ENCODE data around the gene CEMIP2. TPM values are rescaled to one million over a fixed set of nuclear protein-coding genes. Genes with fewer than 3 reads are reported as not detected.

CEMIP2 gene
- total RNA-seq, 5 donors from 2014 or later (not counting 1 experiment from before 2014, with no cell fraction given), result 82.1 to 285 (median 90.8) TPM

- no CpG with 5 or more reads among the region's 1 CpG for WGBS (ENCODE audit: insufficient coverage)
- ATAC-seq (replicated peaks in 1 of 4) (no peak), DNase-seq (no peak)
- no peaks in the 10 kb centered on the region for H3K36me3 Mint-ChIP-seq
- no peaks in the 10 kb centered on the region for H3K9me3 Mint-ChIP-seq
- H3K27me3 Mint-ChIP-seq, result peaks cover 0 to 2% of the 10 kb centered on the region in 2 donors
- H3K4me1 ChIP-seq (ENCODE audit: control insufficient read depth in 1 of 2, extremely low read depth in 1 of 2, insufficient read depth in 2 of 2, low read length in 2 of 2), result peaks cover 7 to 16% of the 10 kb centered on the region in 2 experiments
- no peak overlapping the region for H3K27ac ChIP-seq (ENCODE audit: low read length)
- H3K9me3 ChIP-seq, result no peaks in the 10 kb centered on the region
- ChIA-PET CTCF (interaction anchor here (0.6 to 2.3 kb wide), 6 partner anchors 13 to 1731 kb away, joined by 3 to 7 read pairs (median 3); no protein-coding TSS in a partner anchor), POLR2A (interaction anchor here (0.6 to 1.3 kb wide), 5 partner anchors 39 to 1506 kb away, joined by 3 to 13 read pairs (median 8); no protein-coding TSS in a partner anchor)
- H3K4me3 Mint-ChIP-seq, result no peak overlapping the region
- H3K27ac Mint-ChIP-seq, result no peak overlapping the region
- H3K4me1 Mint-ChIP-seq, result peaks cover 22 to 31% (median 23%) of the 10 kb centered on the region in 3 donors
- H3K27me3 ChIP-seq (replicated peaks in 1 of 2; ENCODE audit: control insufficient read depth in 2 of 2, extremely low read depth in 1 of 2, insufficient read depth in 2 of 2, low read length in 1 of 2), result no peaks in the 10 kb centered on the region
- no peak overlapping the region for H3K4me3 ChIP-seq (ENCODE audit: control insufficient read depth in 1 of 2, extremely low read depth in 1 of 2, low read length in 1 of 2)
- H3K36me3 ChIP-seq (ENCODE audit: control insufficient read depth in 2 of 2, extremely low read depth in 1 of 2, insufficient read depth in 1 of 2, low read length in 1 of 2), result no peaks in the 10 kb centered on the region
These were observed 122.2 kb downstream of the CEMIP2 start for GRCh38 chr9:71646131-71646530.

- Histone ChIP-seq H3K9me3 (no peaks in the 10 kb centered on the region), H3K4me3 (ENCODE audit: control insufficient read depth in 1 of 2, extremely low read depth in 1 of 2, low read length in 1 of 2) (no peak overlapping the region), H3K27me3 (replicated peaks in 1 of 2; ENCODE audit: control insufficient read depth in 2 of 2, extremely low read depth in 1 of 2, insufficient read depth in 2 of 2, low read length in 1 of 2) (no peaks in the 10 kb centered on the region), H3K27ac (ENCODE audit: low read length) (no peak overlapping the region), H3K4me1 (ENCODE audit: control insufficient read depth in 1 of 2, extremely low read depth in 1 of 2, insufficient read depth in 2 of 2, low read length in 2 of 2) (peaks cover 7 to 19% of the 10 kb centered on the region in 2 experiments), H3K36me3 (ENCODE audit: control insufficient read depth in 2 of 2, extremely low read depth in 1 of 2, insufficient read depth in 1 of 2, low read length in 1 of 2) (no peaks in the 10 kb centered on the region)
- no peaks in the 10 kb centered on the region for H3K36me3 Mint-ChIP-seq
- H3K27ac Mint-ChIP-seq, result no peak overlapping the region
- no peaks in the 10 kb centered on the region for H3K27me3 Mint-ChIP-seq
- no peaks in the 10 kb centered on the region for H3K9me3 Mint-ChIP-seq
- CTCF ChIA-PET, result no interaction called here
- no peak overlapping the region for H3K4me3 Mint-ChIP-seq
- DNase-seq (no peak), ATAC-seq (replicated peaks in 1 of 4) (no peak)
- peaks cover 22 to 33% (median 28%) of the 10 kb centered on the region in 3 donors for H3K4me1 Mint-ChIP-seq
- WGBS (ENCODE audit: insufficient coverage), result no CpG with 5 or more reads among the region's 1 CpG
- POLR2A ChIA-PET, result interaction anchor here in 1 of 2 donors (0.6 kb wide), 1 partner anchor 373 kb away, joined by 5 read pairs; no protein-coding TSS in a partner anchor
These were observed 123.4 kb downstream of the CEMIP2 start for GRCh38 chr9:71644819-71645362.

GRCh38 chr9:71643330-71643729 lies 125.0 kb downstream of the CEMIP2 start:
- H3K27ac ChIP-seq (ENCODE audit: low read length), result no peak overlapping the region
- no peak overlapping the region for H3K27ac Mint-ChIP-seq
- CTCF ChIA-PET, result no interaction called here
- H3K4me1 ChIP-seq (ENCODE audit: control insufficient read depth in 1 of 2, extremely low read depth in 1 of 2, insufficient read depth in 2 of 2, low read length in 2 of 2), result peaks cover 7 to 27% of the 10 kb centered on the region in 2 experiments
- no peak for DNase-seq
- H3K4me3 ChIP-seq (ENCODE audit: control insufficient read depth in 1 of 2, extremely low read depth in 1 of 2, low read length in 1 of 2), result no peak overlapping the region
- ATAC-seq (replicated peaks in 1 of 4), result no peak
- H3K9me3 Mint-ChIP-seq, result no peaks in the 10 kb centered on the region
- H3K27me3 ChIP-seq (replicated peaks in 1 of 2; ENCODE audit: control insufficient read depth in 2 of 2, extremely low read depth in 1 of 2, insufficient read depth in 2 of 2, low read length in 1 of 2), result no peaks in the 10 kb centered on the region
- H3K27me3 Mint-ChIP-seq, result no peaks in the 10 kb centered on the region
- H3K9me3 ChIP-seq, result no peaks in the 10 kb centered on the region
- no peaks in the 10 kb centered on the region for H3K36me3 Mint-ChIP-seq
- 58% methylated on average over 2 of the region's 2 CpGs for WGBS (ENCODE audit: insufficient coverage)
- POLR2A ChIA-PET, result no interaction called here
- H3K4me3 Mint-ChIP-seq, result no peak overlapping the region
- peaks cover 32 to 46% (median 39%) of the 10 kb centered on the region in 3 donors for H3K4me1 Mint-ChIP-seq
- H3K36me3 ChIP-seq (ENCODE audit: control insufficient read depth in 2 of 2, extremely low read depth in 1 of 2, insufficient read depth in 1 of 2, low read length in 1 of 2), result no peaks in the 10 kb centered on the region

GRCh38 chr9:71642056-71642455 lies 126.3 kb downstream of the CEMIP2 start:
- DNase-seq (no peak), ATAC-seq (replicated peaks in 1 of 4) (no peak)
- H3K27ac Mint-ChIP-seq, result no peak overlapping the region
- H3K4me3 ChIP-seq (ENCODE audit: control insufficient read depth in 1 of 2, extremely low read depth in 1 of 2, low read length in 1 of 2), result no peak overlapping the region
- H3K9me3 ChIP-seq, result no peaks in the 10 kb centered on the region
- H3K36me3 Mint-ChIP-seq, result no peaks in the 10 kb centered on the region
- no peaks in the 10 kb centered on the region for H3K27me3 Mint-ChIP-seq
- H3K9me3 Mint-ChIP-seq, result no peaks in the 10 kb centered on the region
- H3K4me1 Mint-ChIP-seq, result peaks cover 22 to 42% (median 35%) of the 10 kb centered on the region in 3 donors
- peaks cover under 1 to 17% of the 10 kb centered on the region in 2 experiments for H3K4me1 ChIP-seq (ENCODE audit: control insufficient read depth in 1 of 2, extremely low read depth in 1 of 2, insufficient read depth in 2 of 2, low read length in 2 of 2)
- H3K27me3 ChIP-seq (replicated peaks in 1 of 2; ENCODE audit: control insufficient read depth in 2 of 2, extremely low read depth in 1 of 2, insufficient read depth in 2 of 2, low read length in 1 of 2), result no peaks in the 10 kb centered on the region
- no peak overlapping the region for H3K27ac ChIP-seq (ENCODE audit: low read length)
- CTCF ChIA-PET, result interaction anchor here in 1 of 2 donors (1.5 kb wide), 1 partner anchor 75 kb away, joined by 7 read pairs; no protein-coding TSS in a partner anchor
- WGBS (ENCODE audit: insufficient coverage), result 100% methylated on average over 5 of the region's 5 CpGs
- POLR2A ChIA-PET, result interaction anchor here (0.6 kb wide), 2 partner anchors 80 to 95 kb away, joined by 5 read pairs; no protein-coding TSS in a partner anchor
- no peak overlapping the region for H3K4me3 Mint-ChIP-seq
- H3K36me3 ChIP-seq (ENCODE audit: control insufficient read depth in 2 of 2, extremely low read depth in 1 of 2, insufficient read depth in 1 of 2, low read length in 1 of 2), result no peaks in the 10 kb centered on the region

GRCh38 chr9:71638627-71639026 lies 129.7 kb downstream of the CEMIP2 start:
- Mint-ChIP-seq H3K9me3 (no peaks in the 10 kb centered on the region), H3K27ac (peak overlapping the region; percentile 30 to 57), H3K4me1 (peaks cover 14 to 29% (median 25%) of the 10 kb centered on the region in 3 donors), H3K4me3 (peak overlapping the region; percentile 28 to 58 (median 46)), H3K36me3 (no peaks in the 10 kb centered on the region), H3K27me3 (no peaks in the 10 kb centered on the region)
- CTCF ChIA-PET, result interaction anchor here in 1 of 2 donors (0.6 to 1.1 kb wide), 2 partner anchors 47 to 142 kb away, joined by 3 read pairs; no protein-coding TSS in a partner anchor
- H3K4me1 ChIP-seq (ENCODE audit: control insufficient read depth in 1 of 2, extremely low read depth in 1 of 2, insufficient read depth in 2 of 2, low read length in 2 of 2), result peaks cover 0 to 11% of the 10 kb centered on the region in 2 experiments
- no peaks in the 10 kb centered on the region for H3K9me3 ChIP-seq
- peak in 7 of 35 experiments; percentile 1 to 29 (median 2) for DNase-seq
- no peaks in the 10 kb centered on the region for H3K27me3 ChIP-seq (replicated peaks in 1 of 2; ENCODE audit: control insufficient read depth in 2 of 2, extremely low read depth in 1 of 2, insufficient read depth in 2 of 2, low read length in 1 of 2)
- WGBS (ENCODE audit: insufficient coverage), result 46% methylated on average over 3 of the region's 7 CpGs
- peak in 2 of 4 experiments; percentile 37 to 43 for ATAC-seq (replicated peaks in 1 of 4)
- POLR2A ChIA-PET, result interaction anchor here in 1 of 2 donors (0.6 to 1.1 kb wide), 2 partner anchors 47 to 94 kb away, joined by 3 to 8 read pairs; no protein-coding TSS in a partner anchor
- H3K27ac ChIP-seq (ENCODE audit: low read length), result peak overlapping the region; percentile 5
- H3K36me3 ChIP-seq (ENCODE audit: control insufficient read depth in 2 of 2, extremely low read depth in 1 of 2, insufficient read depth in 1 of 2, low read length in 1 of 2), result no peaks in the 10 kb centered on the region
- no peak overlapping the region for H3K4me3 ChIP-seq (ENCODE audit: control insufficient read depth in 1 of 2, extremely low read depth in 1 of 2, low read length in 1 of 2)

- Mint-ChIP-seq H3K4me3 (no peak overlapping the region), H3K4me1 (peaks cover 14 to 29% (median 25%) of the 10 kb centered on the region in 3 donors), H3K9me3 (no peaks in the 10 kb centered on the region), H3K36me3 (no peaks in the 10 kb centered on the region), H3K27me3 (no peaks in the 10 kb centered on the region), H3K27ac (no peak overlapping the region)
- Histone ChIP-seq H3K27ac (ENCODE audit: low read length) (no peak overlapping the region), H3K4me3 (ENCODE audit: control insufficient read depth in 1 of 2, extremely low read depth in 1 of 2, low read length in 1 of 2) (no peak overlapping the region), H3K27me3 (replicated peaks in 1 of 2; ENCODE audit: control insufficient read depth in 2 of 2, extremely low read depth in 1 of 2, insufficient read depth in 2 of 2, low read length in 1 of 2) (no peaks in the 10 kb centered on the region), H3K4me1 (ENCODE audit: control insufficient read depth in 1 of 2, extremely low read depth in 1 of 2, insufficient read depth in 2 of 2, low read length in 2 of 2) (peaks cover 0 to 11% of the 10 kb centered on the region in 2 experiments), H3K9me3 (no peaks in the 10 kb centered on the region), H3K36me3 (ENCODE audit: control insufficient read depth in 2 of 2, extremely low read depth in 1 of 2, insufficient read depth in 1 of 2, low read length in 1 of 2) (no peaks in the 10 kb centered on the region)
- no peak for DNase-seq
- WGBS (ENCODE audit: insufficient coverage), result no CpG with 5 or more reads among the region's 5 CpGs
- no peak for ATAC-seq (replicated peaks in 1 of 4)
- POLR2A ChIA-PET, result interaction anchor here in 1 of 2 donors (1.1 kb wide), 1 partner anchor 48 kb away, joined by 3 read pairs; no protein-coding TSS in a partner anchor
- CTCF ChIA-PET, result interaction anchor here in 1 of 2 donors (0.6 kb wide), 1 partner anchor 378 kb away, joined by 5 read pairs; no protein-coding TSS in a partner anchor
These were observed 130.4 kb downstream of the CEMIP2 start for GRCh38 chr9:71637926-71638325.
